Astrocyte of the hippocampus (primary cell): ENCODE measurements around the gene RFX3.
A peak's percentile ranks its signal among the peaks of the same experiment; 100 is the strongest.

ENCODE experiments used
- DNase-seq: peaks from one replicate; pipeline ENCODE4 v3.0.0; 2011; ENCODE audit warnings: low read depth, low spot score

RFX3 gene

DNA sequence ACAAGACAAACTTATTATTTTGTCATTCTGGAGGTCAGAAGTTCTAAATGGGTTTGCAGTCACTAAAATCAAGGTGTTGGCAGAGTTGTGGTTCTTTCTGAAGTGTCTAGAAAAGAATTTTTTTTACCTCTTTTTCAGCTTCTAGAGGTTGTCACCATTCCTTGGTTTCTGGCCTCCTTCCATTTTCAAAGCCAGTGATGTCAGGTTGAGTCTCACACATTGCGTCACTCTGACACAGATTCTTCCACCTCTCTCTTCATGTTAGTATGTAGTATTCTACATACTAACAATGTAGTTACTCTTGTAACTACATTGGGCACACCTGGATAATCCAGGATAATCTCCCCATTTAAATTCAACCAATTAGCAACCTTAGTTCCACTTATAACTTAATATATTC is 290.3 kb downstream of the RFX3 start:
- no peak for DNase-seq

DNA sequence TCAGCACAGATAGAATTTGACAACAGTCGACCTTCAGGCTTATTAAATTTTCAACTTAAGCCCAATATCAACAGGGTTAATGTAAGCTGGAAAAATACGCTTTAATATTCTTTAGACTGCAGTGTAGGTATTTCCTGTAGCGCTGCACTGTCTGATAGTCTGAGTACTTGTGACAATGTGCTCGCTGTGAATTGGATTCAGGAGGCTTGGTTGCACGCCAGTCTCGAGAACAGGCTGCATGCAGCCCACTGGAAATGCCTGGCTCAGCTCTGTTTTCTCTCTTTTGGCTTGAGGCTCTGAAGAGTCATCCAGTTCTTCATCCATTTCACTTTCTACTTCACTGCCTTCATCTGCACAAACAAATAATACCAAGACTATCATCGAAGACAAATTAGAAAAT is 300.9 kb downstream of the RFX3 start:
- peak; percentile 21 for DNase-seq

- DNase-seq: no peak
These were observed 310.1 kb downstream of the RFX3 start for GRCh38 chr9:3215658-3216057.

GRCh38 chr9:3214741-3215140 is 311.1 kb downstream of the RFX3 start:
- DNase-seq: no peak

DNA sequence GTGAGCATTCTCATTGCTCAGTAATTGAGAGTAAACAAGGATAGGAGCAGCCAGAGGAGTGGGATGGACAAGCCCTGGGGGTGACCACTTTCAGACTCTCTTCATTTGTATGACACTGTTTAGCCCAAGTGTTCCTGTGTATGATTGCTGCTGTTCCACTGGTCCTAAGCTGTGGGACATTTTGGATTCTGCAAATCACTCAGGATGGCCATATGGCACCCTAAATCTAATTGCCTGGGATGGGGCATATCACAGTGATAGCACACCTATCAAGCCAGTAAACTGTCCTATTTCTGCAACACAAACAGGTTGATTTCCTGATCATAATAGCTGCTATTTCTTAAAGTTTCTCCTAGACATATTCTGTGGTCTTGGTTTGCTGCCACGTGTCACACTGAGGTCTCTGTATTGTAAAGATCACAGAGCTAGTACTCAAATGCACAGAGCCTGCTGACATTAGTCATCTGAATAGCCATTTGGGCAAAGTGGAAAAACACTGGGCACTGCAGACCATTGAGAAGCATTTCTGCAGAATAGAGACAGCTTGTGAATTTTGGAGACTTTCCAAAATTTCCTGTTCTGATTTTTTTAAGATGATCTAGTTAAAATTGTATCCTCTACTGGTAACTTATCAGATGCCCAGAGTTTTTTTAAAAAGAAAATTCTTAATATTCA is 320.2 kb downstream of the RFX3 start:
- peak; percentile 40 for DNase-seq

GRCh38 chr9:3200331-3200774 is 325.4 kb downstream of the RFX3 start:
- DNase-seq: peak; percentile 18

DNA sequence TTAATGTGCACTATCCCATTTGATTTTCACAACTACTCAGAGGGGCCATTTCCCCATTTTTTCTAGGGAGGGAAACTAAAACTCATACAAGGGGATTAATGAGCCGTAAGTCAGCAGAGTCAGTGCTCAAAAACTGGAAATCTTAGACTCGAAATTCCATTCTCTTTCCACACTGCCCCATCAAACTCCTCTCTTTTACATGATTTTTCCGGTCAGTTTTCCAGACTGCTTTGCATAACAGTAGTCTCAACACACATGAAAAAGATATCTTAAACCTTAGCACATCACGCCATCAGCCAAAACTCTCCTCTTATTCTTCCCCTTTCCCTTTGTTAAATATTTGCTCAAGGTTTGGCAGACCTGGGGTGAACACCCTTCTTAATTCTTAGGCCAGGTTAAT is 332.0 kb downstream of the RFX3 start:
- no peak for DNase-seq

DNA sequence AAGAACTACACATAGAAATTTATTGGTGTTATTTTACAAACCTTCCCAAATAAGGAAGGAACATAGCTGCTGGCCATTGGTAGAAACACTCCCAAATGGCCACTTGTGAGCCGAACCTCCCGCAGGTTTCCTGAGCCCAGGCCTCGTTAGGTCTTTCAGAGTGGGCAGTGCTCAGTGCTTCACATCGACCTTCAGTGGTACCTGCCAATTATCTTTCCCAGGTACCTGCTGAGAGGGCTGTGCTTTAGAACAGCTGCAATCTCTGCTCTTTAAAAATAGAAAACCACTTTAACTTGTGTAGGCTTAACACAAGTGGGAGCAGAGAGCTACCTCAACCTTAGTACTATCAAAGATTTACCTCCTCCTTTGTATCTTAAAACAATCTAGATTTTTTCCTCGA is 334.1 kb downstream of the RFX3 start:
- DNase-seq: no peak

- DNase-seq: no peak
These were observed 336.5 kb downstream of the RFX3 start for GRCh38 chr9:3189113-3189861.

DNA sequence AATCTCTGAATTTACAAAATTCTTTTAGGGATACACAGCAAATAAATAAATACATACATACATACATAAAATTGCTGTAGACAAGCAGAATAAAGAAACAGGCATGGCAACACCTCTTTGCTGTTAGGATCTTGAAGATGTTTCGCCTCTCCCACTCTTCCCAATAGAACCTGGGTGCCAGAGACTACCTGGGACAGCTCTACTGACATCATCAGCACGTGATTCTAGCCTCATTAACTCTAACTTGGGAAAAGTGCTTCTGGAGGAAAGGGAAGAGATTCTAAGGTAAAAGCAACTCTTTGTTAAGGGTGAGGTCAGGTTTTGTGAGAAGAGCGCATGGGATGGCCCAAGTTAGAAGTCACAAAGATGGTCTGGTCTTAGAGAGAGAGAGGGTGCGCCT is 339.1 kb downstream of the RFX3 start:
- no peak for DNase-seq

GRCh38 chr9:3181049-3181953 is 344.5 kb downstream of the RFX3 start:
- DNase-seq: peak; percentile 70

GRCh38 chr9:3180696-3181048 is 345.1 kb downstream of the RFX3 start:
- DNase-seq: peak; percentile 8

DNA sequence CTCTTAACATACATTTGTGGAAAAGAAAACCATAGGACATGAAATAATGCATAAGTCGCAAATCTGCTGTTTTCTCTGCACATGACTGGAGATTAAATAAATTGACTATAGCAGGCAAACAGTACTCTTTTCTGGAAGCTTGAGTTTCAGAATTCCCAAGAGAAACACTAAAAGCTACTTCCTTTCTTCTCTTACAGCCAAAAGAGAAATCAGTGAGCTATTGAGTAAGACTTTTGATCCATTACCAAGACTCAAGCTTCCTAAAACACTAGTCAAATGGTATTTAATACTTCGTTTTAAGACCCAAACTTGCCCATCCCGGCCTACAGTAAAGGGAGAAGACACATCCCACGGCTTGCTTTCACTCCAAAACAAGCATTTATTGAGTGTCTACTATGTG is 346.1 kb downstream of the RFX3 start:
- no peak for DNase-seq

DNA sequence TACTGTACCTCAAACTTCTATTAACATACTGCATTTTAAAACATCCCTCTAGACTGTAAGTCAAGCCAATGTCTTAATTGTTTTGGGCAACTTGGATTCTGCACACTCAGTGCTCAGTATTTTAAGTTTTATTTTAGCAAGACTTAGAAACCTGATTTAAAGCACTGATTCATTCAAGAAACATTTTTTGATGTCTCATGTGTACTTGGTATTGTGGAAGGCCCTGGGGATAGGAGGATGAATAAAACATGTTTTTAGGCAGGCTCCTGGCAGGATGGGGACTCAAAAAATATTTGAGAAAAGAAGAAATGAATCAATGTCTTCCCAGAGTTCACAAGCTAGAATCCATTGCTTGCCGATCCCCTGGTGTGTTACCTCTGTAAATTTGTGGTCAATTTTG is 347.9 kb downstream of the RFX3 start:
- peak; percentile 36 for DNase-seq

- no peak for DNase-seq
These were observed 348.5 kb downstream of the RFX3 start for GRCh38 chr9:3177146-3177761.

DNA sequence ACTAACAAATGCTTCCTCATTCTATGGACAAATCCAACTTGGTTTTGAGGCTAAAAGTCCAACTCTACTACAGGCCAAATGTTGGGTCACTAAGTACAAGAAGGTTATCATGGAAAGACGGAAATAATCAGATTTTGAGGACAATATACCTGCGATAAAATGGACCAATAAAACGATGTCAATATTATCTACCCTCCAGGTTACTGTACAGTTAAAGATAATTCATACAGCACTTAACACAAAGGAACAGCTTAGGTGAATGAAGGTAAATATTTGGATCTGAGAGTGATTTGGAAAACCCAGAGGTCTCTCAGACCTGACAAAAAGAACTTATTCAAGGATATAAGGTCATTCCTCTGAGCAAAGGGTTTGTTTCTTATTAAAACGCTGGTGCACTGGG is 352.4 kb downstream of the RFX3 start:
- DNase-seq: no peak

GRCh38 chr9:3170819-3171218 is 355.0 kb downstream of the RFX3 start:
- DNase-seq: no peak
